Measurements from ENCODE around the gene GPR173.

Gene GPR173

GRCh38 chrX:53091354-53091753 lies 42.8 kb downstream of the GPR173 start:
- no peak for DNase-seq

GRCh38 chrX:53093177-53093655 lies 44.6 kb downstream of the GPR173 start:
- DNase-seq: peak; percentile 76 to 83

GRCh38 chrX:53093748-53094581 lies 45.4 kb downstream of the GPR173 start, which contains the start of gene KANTR:
TSS of gene KANTR (plus strand) at chrX:53094142. CDS start at chrX:53124273, 30,131 bp downstream.
- peak; percentile 77 to 83 for DNase-seq

- DNase-seq: no peak
Measured at GRCh38 chrX:53094582-53094905, 46.0 kb downstream of the GPR173 start.

GRCh38 chrX:53095796-53096195 lies 47.2 kb downstream of the GPR173 start:
- DNase-seq: no peak

- DNase-seq: no peak
Measured at GRCh38 chrX:53114864-53115549, 66.4 kb downstream of the GPR173 start.

- no peak for DNase-seq
Measured at GRCh38 chrX:53115550-53115874, 66.9 kb downstream of the GPR173 start.

GRCh38 chrX:53116101-53116500 lies 67.5 kb downstream of the GPR173 start:
- no peak for DNase-seq

- DNase-seq: no peak
Measured at GRCh38 chrX:53122013-53122412, 73.4 kb downstream of the GPR173 start.

GRCh38 chrX:53125506-53125905 lies 76.9 kb downstream of the GPR173 start:
- no peak for DNase-seq

GRCh38 chrX:53126377-53126776 lies 77.8 kb downstream of the GPR173 start:
- DNase-seq: no peak

- DNase-seq: no peak
Measured at GRCh38 chrX:53128097-53128749, 79.6 kb downstream of the GPR173 start.

All from activated CD4-positive, alpha-beta T cell treated with anti-CD3 and anti-CD28 coated beads, Interleukin-2, amount 50 U/mL, for 48 hours (primary cell).